Brain microvascular endothelial cell (primary cell): Measurements from ENCODE around the gene SPSB1.
"Not testable (repeated sequence)": the region's sequence is repeated elsewhere in the genome, so short reads cannot be mapped to it uniquely, and the experiment has no call there.

ENCODE experiments used
- DNase-seq: peaks from one replicate; pipeline ENCODE4 v3.0.0-alpha.2; 2020
- H3K27ac ChIP-seq: fragments of 250-450 bp; sonication (Bioruptor Pico); 2 replicates; pipeline ENCODE4 v1.5.1; 2020; ENCODE audit warnings: mild to moderate bottlenecking, moderate library complexity
- H3K27me3 ChIP-seq: fragments of 250-450 bp; sonication (Bioruptor Pico); replicated peaks from 2 replicates; pipeline ENCODE4 v1.5.1; 2020; ENCODE audit warnings: mild to moderate bottlenecking
- H3K36me3 ChIP-seq: fragments of 250-450 bp; sonication (Bioruptor Pico); replicated peaks from 2 replicates; pipeline ENCODE4 v1.5.1; 2020; ENCODE audit warnings: mild to moderate bottlenecking
- H3K4me3 ChIP-seq: 2 replicates; pipeline ENCODE4 v1.5.1; 2011; ENCODE audit warnings: low read depth, mild to moderate bottlenecking, control low read depth, low read length, moderate library complexity
- CTCF ChIP-seq: IDR thresholded peaks from 2 replicates; pipeline ENCODE4 v1.5.1; 2011; ENCODE audit warnings: low read depth, mild to moderate bottlenecking, moderate library complexity, low read length, control low read depth, inconsistent platforms; ENCODE audit errors: missing control alignments
- in situ Hi-C: cut with HindIII; loops from 2 replicates; pipeline ENCODE4 v1.10.0; 2017; ENCODE audit warnings: low sequenced_read_pairs, low pct_ligation_motif_present

Gene SPSB1

GRCh38 chr1:9382643-9383491 is 90.2 kb downstream of the SPSB1 start:
- DNase-seq: no peak
- Histone ChIP-seq H3K36me3 (no peaks in the 10 kb centered on the region), H3K27me3 (peaks cover 4% of the 10 kb centered on the region), H3K4me3 (no peak overlapping the region), H3K27ac (no peak overlapping the region)
- in situ Hi-C loops: no loop called here
- no peak for TF ChIP-seq CTCF

GRCh38 chr1:9384128-9384527 is 91.4 kb downstream of the SPSB1 start:
- in situ Hi-C loops: no loop called here
- Histone ChIP-seq H3K4me3 (no peak overlapping the region), H3K27me3 (peaks cover 4% of the 10 kb centered on the region), H3K27ac (no peak overlapping the region), H3K36me3 (no peaks in the 10 kb centered on the region)
- no peak for DNase-seq
- no peak for TF ChIP-seq CTCF

- no peak for TF ChIP-seq CTCF
- Histone ChIP-seq H3K27me3 (peaks cover 4% of the 10 kb centered on the region), H3K27ac (no peak overlapping the region), H3K36me3 (no peaks in the 10 kb centered on the region), H3K4me3 (no peak overlapping the region)
- in situ Hi-C loops: no loop called here
- peak; percentile 41 for DNase-seq
Measured at GRCh38 chr1:9384751-9385245, 92.1 kb downstream of the SPSB1 start.

GRCh38 chr1:9385392-9385791 is 92.7 kb downstream of the SPSB1 start:
- H3K27me3 ChIP-seq, H3K4me3 ChIP-seq, H3K27ac ChIP-seq, DNase-seq, in situ Hi-C loops, H3K36me3 ChIP-seq: not testable (repeated sequence)

- Histone ChIP-seq H3K4me3 (no peak overlapping the region), H3K36me3 (no peaks in the 10 kb centered on the region), H3K27me3 (peaks cover 4% of the 10 kb centered on the region), H3K27ac (no peak overlapping the region)
- DNase-seq: no peak
- in situ Hi-C loops: no loop called here
- TF ChIP-seq CTCF: no peak
Measured at GRCh38 chr1:9385801-9386573, 93.3 kb downstream of the SPSB1 start.
